Measurements from ENCODE around the gene CDKL4. TPM values are rescaled to one million over a fixed set of nuclear protein-coding genes. Genes with fewer than 3 reads are reported as not detected.

CDKL4 gene
- total RNA-seq, 2 donors from 2014 or later: 0.24 TPM; not detected in 1

- Histone ChIP-seq H3K27me3 (ENCODE audit: control insufficient read depth, insufficient read depth, low read length, poor library complexity, severe bottlenecking) (no peaks in the 10 kb centered on the region), H3K4me3 (ENCODE audit: low read length) (no peak overlapping the region), H3K4me1 (ENCODE audit: control insufficient read depth, insufficient read depth, low read length) (no peaks in the 10 kb centered on the region), H3K36me3 (ENCODE audit: control insufficient read depth, insufficient read depth, low read length) (no peaks in the 10 kb centered on the region), H3K27ac (ENCODE audit: low read depth, low read length) (no peak overlapping the region), H3K9me3 (ENCODE audit: control insufficient read depth, low read length) (no peaks in the 10 kb centered on the region), H3K9ac (ENCODE audit: extremely low read depth, low read length, poor library complexity, severe bottlenecking) (no peak overlapping the region)
- DNase-seq: no peak
- Mint-ChIP-seq H3K4me3 (no peak overlapping the region), H3K4me1 (no peaks in the 10 kb centered on the region), H3K9me3 (no peaks in the 10 kb centered on the region), H3K36me3 (ENCODE audit: low read depth) (no peaks in the 10 kb centered on the region), H3K27ac (no peak overlapping the region), H3K27me3 (ENCODE audit: insufficient read depth) (no peaks in the 10 kb centered on the region)
- WGBS, 2 experiments (ENCODE audit: insufficient coverage in 1 of 2, insufficient read length in 1 of 2): 88 to 89% methylated on average over 11 to 12 of the region's 12 CpGs
- no peak for TF ChIP-seq CTCF (conservative IDR thresholded peaks at IDR 0.05)
These were observed 63.5 kb downstream of the CDKL4 start for GRCh38 chr2:39179974-39180960.

- H3K36me3 Mint-ChIP-seq (ENCODE audit: low read depth): no peaks in the 10 kb centered on the region
- Histone ChIP-seq H3K4me1 (ENCODE audit: control insufficient read depth, insufficient read depth, low read length) (no peaks in the 10 kb centered on the region), H3K9ac (ENCODE audit: extremely low read depth, low read length, poor library complexity, severe bottlenecking) (no peak overlapping the region), H3K27ac (ENCODE audit: low read depth, low read length) (no peak overlapping the region), H3K36me3 (ENCODE audit: control insufficient read depth, insufficient read depth, low read length) (no peaks in the 10 kb centered on the region), H3K27me3 (ENCODE audit: control insufficient read depth, insufficient read depth, low read length, poor library complexity, severe bottlenecking) (no peaks in the 10 kb centered on the region), H3K9me3 (ENCODE audit: control insufficient read depth, low read length) (no peaks in the 10 kb centered on the region), H3K4me3 (ENCODE audit: low read length) (no peak overlapping the region)
- DNase-seq: no peak
- H3K4me1 Mint-ChIP-seq: no peaks in the 10 kb centered on the region
- 94 to 100% methylated on average over 1 to 4 of the region's 4 CpGs for WGBS, 2 experiments (ENCODE audit: insufficient coverage in 1 of 2, insufficient read length in 1 of 2)
- no peak for TF ChIP-seq CTCF (conservative IDR thresholded peaks at IDR 0.05)
- H3K9me3 Mint-ChIP-seq: no peaks in the 10 kb centered on the region
- H3K27ac Mint-ChIP-seq: no peak overlapping the region
- H3K4me3 Mint-ChIP-seq: no peak overlapping the region
- no peaks in the 10 kb centered on the region for H3K27me3 Mint-ChIP-seq (ENCODE audit: insufficient read depth)
These were observed 65.0 kb downstream of the CDKL4 start for GRCh38 chr2:39178756-39179155.

GRCh38 chr2:39176997-39177396 is 66.8 kb downstream of the CDKL4 start:
- no peaks in the 10 kb centered on the region for H3K36me3 ChIP-seq (ENCODE audit: control insufficient read depth, insufficient read depth, low read length)
- no peak overlapping the region for H3K4me3 ChIP-seq (ENCODE audit: low read length)
- no peak overlapping the region for H3K9ac ChIP-seq (ENCODE audit: extremely low read depth, low read length, poor library complexity, severe bottlenecking)
- TF ChIP-seq CTCF (conservative IDR thresholded peaks at IDR 0.05): no peak
- Mint-ChIP-seq H3K27me3 (ENCODE audit: insufficient read depth) (no peaks in the 10 kb centered on the region), H3K4me3 (no peak overlapping the region), H3K4me1 (no peaks in the 10 kb centered on the region), H3K9me3 (no peaks in the 10 kb centered on the region), H3K27ac (no peak overlapping the region), H3K36me3 (ENCODE audit: low read depth) (no peaks in the 10 kb centered on the region)
- no peak overlapping the region for H3K27ac ChIP-seq (ENCODE audit: low read depth, low read length)
- no peaks in the 10 kb centered on the region for H3K4me1 ChIP-seq (ENCODE audit: control insufficient read depth, insufficient read depth, low read length)
- H3K27me3 ChIP-seq (ENCODE audit: control insufficient read depth, insufficient read depth, low read length, poor library complexity, severe bottlenecking): no peaks in the 10 kb centered on the region
- no peaks in the 10 kb centered on the region for H3K9me3 ChIP-seq (ENCODE audit: control insufficient read depth, low read length)
- DNase-seq: no peak
- WGBS, 2 experiments (ENCODE audit: insufficient coverage in 1 of 2, insufficient read length in 1 of 2): 68% methylated on average over 4 of the region's 4 CpGs; no CpG with 5 or more reads in 1 of the 2 experiments
